Iris pigment epithelial cell (primary cell): ENCODE measurements around the gene RUVBL2.
"Not testable (repeated sequence)": the region's sequence is repeated elsewhere in the genome, so short reads cannot be mapped to it uniquely, and the experiment has no call there.

Experiments used
- DNase-seq: peaks from one replicate; pipeline ENCODE4 v3.0.0-alpha.2; 2011; ENCODE audit warnings: low read depth

RUVBL2 gene

DNA sequence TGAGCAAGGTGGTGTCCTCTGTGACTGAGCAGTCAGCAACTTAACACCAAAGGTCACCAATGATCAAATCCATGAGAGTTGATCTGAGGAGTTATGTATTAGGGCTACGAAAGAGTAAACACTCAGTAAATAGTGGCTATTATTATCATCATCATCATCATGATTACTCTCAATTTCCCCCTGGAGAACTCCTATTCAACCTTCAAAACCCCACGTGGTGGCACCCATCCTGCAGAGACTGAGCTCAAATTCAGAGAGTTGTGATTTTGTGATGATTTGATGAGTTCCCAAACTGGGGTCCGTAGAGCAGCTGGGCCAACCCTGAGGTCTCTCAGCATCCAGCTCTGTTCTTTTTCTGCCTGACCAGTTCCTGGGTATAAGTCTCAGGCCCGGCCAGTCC is 56.1 kb downstream of the RUVBL2 start:
- not testable (repeated sequence) for DNase-seq

DNA sequence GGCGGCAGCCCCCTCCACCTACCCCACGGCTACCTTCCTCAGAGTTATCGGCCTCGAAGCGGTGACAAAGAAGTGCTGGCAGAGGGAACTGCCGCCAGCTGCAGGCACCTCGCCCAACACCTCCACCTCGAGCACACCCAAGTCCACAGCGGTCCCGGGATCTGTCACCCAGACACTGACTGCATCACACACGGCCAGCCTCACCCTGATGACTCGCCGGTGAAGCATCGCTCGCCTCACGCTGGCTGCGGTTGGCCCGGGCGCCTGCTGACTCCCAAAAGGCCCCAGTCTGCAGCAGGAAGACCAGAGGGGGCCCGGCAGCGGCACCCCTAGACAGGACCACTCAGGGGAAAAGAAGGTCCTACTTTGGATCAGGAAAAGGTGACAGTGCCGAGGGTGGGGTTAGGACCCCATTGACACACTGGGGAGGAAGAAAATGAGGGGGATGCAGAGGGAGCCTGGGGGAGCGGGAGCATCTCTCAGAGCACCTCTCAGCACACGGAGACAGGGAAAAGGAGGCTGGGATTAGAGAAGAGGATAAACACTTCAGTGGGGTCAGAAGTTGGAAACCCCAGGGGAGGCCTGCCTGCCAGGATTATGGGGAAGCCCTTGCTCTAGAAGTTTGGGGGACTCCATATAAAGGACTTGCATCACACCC is 56.8 kb downstream of the RUVBL2 start:
- DNase-seq, result peak; percentile 67

DNA sequence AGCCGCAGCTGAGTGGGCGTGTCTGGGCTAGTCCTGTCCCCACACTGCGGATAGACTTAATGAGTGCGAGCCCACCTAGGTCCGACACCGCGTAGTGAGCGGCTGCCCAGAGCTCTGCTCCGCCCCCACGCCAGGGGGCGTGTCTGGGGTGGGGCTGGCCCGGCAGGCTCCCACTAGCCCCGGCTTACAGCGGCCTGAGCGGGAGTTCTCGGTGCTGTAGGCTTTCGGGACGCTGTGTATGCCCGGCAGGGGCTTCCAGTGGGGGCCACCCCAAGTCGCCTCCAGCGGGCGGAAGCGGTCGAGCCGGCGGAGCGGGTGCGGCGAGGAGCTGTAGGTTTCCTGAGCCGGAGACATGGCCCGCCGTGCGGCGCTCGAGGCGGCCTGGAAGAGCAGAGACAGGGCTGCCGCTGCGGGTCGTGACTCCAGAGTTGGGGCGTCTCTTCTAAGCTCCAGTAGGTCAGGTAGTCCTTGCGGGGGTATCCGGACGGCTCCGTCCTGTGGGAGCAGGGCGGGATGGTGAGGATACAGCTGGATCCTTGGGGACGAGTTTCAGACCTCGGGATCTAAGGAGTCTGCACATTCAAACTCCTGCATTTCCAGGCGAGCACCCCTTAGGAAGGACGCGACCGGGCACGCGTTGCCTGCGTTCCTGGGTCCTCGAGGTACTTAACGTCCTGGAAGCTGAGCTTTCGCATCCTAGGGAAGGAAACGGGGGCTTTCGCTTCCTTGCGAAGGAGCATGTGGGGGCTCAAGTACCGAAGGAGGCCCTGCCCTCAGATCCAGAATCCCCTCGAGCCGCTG is 62.6 kb downstream of the RUVBL2 start:
- DNase-seq, result peak; percentile 44

DNA sequence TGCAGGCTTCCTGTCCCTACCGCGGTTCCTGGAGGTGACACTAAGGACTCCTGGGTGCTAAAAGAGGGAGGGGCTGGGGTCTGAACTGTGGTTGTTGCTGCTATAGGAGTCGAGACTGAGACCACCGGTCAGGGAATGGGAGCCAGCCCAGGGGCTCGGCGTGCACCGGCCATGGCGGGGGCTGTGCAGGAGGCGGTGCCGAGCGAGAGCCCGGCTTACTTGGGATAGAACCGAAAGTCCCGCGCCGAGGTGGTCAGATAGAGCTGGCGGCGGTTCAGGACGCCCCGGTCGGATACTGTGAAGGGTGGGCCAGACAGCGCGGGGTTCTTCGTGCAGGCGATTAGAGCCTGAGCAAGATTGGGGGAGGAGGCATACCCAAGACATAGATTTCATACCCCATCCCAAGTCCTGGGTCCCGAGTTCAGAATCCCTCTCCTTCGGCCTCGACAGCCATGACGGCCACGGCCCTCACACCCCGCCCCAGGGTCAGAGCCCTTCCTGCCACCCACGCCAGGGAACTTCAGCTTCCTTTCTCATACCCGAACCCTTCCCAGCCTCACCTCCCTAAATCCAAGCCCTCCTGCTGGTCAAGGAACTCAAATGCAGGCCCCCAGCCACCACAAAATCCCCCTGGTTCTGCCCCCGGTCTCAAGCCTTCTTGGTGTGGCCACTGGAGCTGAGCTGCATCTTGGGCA is 63.4 kb downstream of the RUVBL2 start:
- not testable (repeated sequence) for DNase-seq

DNA sequence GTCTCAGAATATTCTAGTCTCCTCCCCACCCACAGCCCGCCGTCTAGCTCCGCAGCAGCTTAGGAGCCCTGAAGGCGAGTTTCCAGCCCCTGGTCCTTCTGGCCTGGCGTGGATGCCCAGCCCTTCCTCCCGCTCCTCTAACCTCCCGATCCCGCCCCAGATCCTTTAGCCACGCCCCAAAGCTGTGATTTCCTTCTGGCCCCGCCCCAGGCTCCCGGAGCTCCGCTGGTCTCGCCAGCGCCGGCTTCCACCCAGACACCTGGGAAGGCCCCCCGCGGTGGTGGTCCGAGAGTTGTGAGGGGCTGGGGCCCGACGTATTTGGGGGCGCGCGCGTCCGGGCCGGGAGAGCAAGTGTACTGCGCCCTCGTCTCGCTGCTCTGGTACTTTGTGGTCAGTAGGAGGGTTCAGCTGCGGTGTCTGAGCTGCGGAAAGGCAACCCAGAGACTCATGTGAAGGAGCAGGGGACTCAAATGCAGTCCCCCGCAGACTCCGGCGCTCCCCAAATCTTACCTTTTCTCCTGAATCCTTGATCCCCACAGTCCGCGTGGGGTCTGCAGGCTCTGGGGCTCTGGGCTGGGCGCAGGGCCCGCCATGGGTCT is 64.0 kb downstream of the RUVBL2 start, which contains the start of gene CGB7:
TSS of gene CGB7 (minus strand) at position 114 of the 599 bp plus-strand sequence. CDS start 2,374 bp downstream, outside the sequence.
- DNase-seq, result peak; percentile 57

DNA sequence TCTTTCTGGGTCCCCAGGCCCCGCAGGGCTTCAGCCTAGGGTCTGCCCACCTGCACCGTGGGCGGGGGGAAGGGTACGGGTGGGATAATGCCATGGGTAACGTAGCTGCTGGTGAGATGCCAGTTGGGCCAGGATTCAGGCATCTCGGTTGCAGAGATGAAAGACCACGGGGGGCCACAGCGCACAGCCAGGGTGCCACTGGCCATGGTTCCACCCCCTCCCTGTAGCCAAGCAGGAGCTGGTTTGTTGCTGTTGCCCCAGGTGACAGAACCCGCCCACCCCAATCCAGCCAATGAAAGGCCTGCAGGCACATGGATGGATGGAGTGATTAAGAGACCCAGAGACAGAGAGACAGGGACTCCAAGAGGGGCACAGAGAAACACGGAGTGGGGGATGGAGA is 64.9 kb downstream of the RUVBL2 start:
- peak; percentile 38 for DNase-seq

DNA sequence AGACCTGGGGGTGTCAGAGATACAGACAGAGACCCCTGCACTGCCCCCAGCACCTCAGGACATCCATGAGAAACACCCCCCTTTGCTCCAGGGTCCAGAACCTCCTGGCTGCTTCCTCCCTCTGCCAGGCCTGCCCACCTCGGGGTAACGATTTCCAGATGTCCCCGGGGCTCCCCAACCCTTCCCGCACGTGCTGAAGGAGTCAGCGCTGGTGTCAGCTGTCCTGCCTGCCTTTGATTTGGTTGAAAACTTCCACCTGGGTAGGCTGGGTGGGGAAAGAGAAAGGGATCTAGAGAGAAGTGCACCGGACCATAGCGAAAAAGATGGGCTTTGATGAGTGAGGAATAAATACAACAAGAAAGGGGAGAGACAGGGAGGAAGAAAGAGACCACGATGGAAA is 65.4 kb downstream of the RUVBL2 start:
- DNase-seq, result no peak

DNA sequence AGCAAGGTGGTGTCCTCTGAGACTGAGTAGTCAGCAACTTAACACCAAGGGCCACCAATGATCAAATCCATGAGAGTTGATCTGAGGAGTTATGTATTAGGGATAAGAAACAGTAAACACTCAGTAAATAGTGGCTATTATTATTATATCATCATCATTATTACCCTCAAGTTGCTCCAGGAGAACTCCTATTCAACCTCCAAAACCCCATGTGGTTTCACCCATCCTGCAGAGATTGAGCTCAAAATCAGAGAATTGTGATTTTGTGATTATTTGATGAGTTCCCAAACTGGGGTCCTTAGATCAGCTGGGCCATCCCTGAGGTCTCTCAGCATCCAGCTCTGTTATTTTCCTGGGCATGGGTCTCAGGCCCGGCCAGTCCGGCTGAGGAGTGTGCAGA is 67.3 kb downstream of the RUVBL2 start:
- DNase-seq, result no peak

DNA sequence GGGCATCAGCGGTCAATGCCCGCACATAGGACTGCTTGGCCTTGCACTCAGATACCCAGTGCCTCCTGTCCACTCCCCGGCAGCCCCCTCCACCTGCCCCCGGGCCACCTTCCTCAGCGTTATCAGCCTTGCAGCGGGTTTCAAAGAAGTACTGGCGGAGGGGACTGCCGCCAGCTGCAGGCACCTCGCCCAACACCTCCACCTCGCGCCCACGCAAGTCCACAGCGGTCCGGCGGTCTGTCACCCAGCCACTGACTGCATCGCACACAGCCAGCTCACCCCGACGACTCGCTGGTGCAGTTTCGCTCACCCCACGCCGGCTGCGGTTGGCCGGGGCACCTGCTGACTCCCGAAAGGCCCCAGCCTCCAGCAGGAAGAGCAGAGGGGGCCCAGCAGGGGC is 67.8 kb downstream of the RUVBL2 start:
- DNase-seq, result no peak

DNA sequence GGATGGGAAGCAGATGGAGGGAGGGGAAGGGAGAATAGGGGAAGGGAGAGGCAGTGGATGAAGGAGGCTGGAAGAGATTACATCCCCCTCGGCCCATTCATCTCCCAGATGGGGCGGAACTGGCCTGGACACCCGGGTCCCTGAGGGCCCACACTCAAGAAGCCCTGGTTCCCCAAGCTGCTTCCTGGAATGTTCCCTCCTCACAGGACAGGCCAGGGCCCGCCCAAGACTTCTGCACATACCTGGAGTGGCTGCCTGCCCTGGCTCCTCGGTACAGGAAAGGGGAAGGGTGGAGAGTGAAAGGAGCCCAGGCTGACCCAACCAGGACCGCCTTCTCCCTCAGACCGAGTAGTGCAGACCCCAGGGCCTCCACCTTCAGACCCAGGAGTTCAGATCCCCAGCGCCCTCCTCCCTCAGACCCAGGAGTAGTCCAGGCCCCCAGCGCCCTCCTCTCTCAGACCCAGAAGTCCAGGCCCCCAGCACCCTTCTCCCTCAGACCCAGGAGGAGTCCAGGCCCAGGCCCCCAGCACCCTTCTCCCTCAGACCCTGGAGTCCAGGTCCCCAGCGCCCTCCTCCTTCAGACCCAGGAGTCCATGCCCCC is 70.4 kb downstream of the RUVBL2 start:
- DNase-seq, result no peak

DNA sequence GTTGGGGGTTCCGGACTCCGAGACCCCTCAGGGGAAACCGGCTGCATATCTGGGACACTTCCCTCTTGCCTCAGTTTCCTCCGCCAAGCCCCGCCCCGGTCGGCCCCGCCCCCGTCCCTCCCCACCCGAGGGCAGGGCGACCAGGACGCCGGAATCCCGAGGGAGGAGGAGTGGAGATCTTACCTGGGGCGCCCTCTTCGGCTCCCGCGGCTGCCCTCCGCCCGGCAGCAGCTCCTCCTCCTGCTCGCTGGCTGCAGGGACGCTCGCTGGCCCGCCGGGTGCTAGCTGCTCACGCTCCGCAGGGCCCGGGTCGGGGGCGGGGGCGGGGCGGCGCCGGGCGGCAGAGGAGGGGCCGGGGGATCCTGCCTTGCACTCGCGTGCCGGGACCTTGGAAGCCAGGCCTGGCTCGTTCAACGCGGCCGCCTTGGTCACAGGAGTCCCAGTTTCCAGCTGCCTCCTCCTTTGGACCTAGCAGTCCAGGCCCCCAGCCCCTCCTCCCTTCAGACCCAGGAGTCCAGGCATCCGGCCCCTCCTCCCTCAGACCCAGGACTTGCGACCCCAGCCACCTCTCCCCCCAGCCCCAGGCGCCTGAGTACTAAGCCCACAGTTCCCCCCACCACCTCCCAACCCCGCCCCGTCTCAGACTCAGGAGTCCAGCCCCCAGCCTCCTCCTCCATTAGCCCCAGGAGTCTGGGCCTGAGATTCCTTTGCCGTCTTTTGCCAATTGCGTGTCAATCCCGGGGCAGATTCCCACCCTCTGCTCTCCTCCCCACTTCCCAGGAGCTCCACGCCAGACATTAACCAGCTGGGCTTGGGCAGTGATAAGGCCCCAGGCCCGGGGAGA is 71.3 kb downstream of the RUVBL2 start, which contains the start of gene NTF4:
TSS of gene NTF4 (minus strand) at position 51 of the 844 bp plus-strand sequence. CDS start 2,821 bp downstream, outside the sequence.
- DNase-seq, result no peak
